Nephron progenitor cell (in vitro differentiated cells): ENCODE measurements around the gene CNTNAP5.

Source experiments
- DNase-seq: peaks from one replicate; pipeline ENCODE4 v3.0.0; 2021
- H3K27ac Mint-ChIP-seq: 2 replicates; pipeline ENCODE4 v1.8.0; 2021; ENCODE audit warnings: mild to moderate bottlenecking, moderate library complexity, mixed read lengths
- H3K27me3 Mint-ChIP-seq: 2 replicates; pipeline ENCODE4 v1.8.0; 2021; ENCODE audit warnings: mild to moderate bottlenecking, low read depth, mixed read lengths; ENCODE audit not compliant: poor library complexity
- H3K36me3 Mint-ChIP-seq: 2 replicates; pipeline ENCODE4 v1.8.0; 2021; ENCODE audit warnings: low read depth, mixed read lengths
- H3K4me1 Mint-ChIP-seq: 2 replicates; pipeline ENCODE4 v1.8.0; 2021; ENCODE audit warnings: mixed read lengths
- H3K4me3 Mint-ChIP-seq: 2 replicates; pipeline ENCODE4 v1.8.0; 2021; ENCODE audit warnings: mild to moderate bottlenecking, moderate library complexity, mixed read lengths
- H3K9me3 Mint-ChIP-seq: 2 replicates; pipeline ENCODE4 v1.8.0; 2021; ENCODE audit warnings: mild to moderate bottlenecking, moderate library complexity, mixed read lengths
- CTCF ChIP-seq: fragments of 200-600 bp; sonication (generic); IDR thresholded peaks from 2 replicates; pipeline ENCODE4 v1.5.0; 2021; ENCODE audit warnings: antibody characterized with exemption

Gene CNTNAP5

DNA sequence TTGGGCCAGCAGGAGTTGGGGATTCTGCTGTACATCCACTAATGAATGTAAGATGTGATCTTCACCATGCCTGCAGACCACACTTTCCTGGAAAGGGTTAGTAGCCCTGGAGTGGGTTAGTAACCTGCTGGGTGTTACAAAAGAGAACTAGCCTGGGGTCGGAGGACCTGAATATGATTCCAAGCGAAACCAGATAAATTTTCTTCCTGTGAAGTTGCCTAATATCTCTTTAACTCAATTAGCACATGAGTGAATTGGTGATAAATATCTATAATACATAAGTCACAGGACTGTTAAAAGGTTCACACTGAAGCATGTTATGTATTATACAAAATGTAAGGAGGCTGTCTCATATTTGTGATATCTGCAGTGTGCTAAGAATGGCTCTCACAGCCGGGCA is 291.0 kb downstream of the CNTNAP5 start:
- Mint-ChIP-seq H3K4me3 (no peak overlapping the region), H3K27me3 (no peaks in the 10 kb centered on the region), H3K9me3 (no peaks in the 10 kb centered on the region), H3K27ac (no peak overlapping the region), H3K4me1 (peaks cover 9% of the 10 kb centered on the region), H3K36me3 (no peaks in the 10 kb centered on the region)
- DNase-seq, result no peak
- no peak for TF ChIP-seq CTCF

DNA sequence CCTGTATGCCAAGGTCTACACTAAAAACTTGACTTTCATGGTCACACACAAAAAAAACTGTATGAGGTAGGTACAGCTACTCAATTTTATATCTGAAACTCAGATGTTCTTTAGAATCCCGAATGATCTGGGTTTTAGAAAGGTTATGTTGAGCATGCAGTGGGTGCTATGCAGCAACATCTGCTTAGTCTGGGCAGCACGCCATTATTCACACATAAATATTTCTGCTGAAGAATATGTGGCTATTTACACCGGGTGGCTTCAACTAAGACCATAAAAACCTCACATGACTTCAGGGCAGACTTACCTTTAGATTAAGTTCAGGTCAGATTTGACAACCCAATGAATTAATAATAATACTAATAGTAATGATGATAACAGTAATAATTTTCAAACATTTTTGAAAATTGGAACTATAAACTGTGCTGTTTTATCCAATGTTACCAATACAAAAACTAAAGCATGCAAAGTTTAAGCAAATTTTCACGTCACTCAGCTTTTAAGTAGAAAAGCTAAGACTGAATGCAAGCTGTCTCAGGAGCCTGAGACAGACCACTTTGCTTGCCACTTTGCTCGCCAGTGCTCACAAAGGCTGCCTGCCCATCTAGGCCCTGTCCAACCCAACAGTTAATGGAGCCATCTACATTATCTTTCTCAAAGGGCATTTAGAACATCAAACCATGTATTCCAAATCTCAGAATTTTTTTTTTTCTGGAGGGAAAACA is 292.0 kb downstream of the CNTNAP5 start:
- peaks cover 9% of the 10 kb centered on the region for H3K4me1 Mint-ChIP-seq
- H3K27ac Mint-ChIP-seq, result no peak overlapping the region
- no peaks in the 10 kb centered on the region for H3K9me3 Mint-ChIP-seq
- no peaks in the 10 kb centered on the region for H3K27me3 Mint-ChIP-seq
- no peak for DNase-seq
- no peak for TF ChIP-seq CTCF
- H3K4me3 Mint-ChIP-seq, result no peak overlapping the region
- no peaks in the 10 kb centered on the region for H3K36me3 Mint-ChIP-seq

- no peak overlapping the region for H3K27ac Mint-ChIP-seq
- no peaks in the 10 kb centered on the region for H3K9me3 Mint-ChIP-seq
- H3K27me3 Mint-ChIP-seq, result no peaks in the 10 kb centered on the region
- no peak for TF ChIP-seq CTCF
- H3K4me1 Mint-ChIP-seq, result peaks cover 9% of the 10 kb centered on the region
- no peaks in the 10 kb centered on the region for H3K36me3 Mint-ChIP-seq
- H3K4me3 Mint-ChIP-seq, result no peak overlapping the region
- DNase-seq, result no peak
Measured at GRCh38 chr2:124317628-124318027, 292.5 kb downstream of the CNTNAP5 start.

GRCh38 chr2:124318913-124319312 is 293.8 kb downstream of the CNTNAP5 start:
- H3K27me3 Mint-ChIP-seq, result no peaks in the 10 kb centered on the region
- H3K9me3 Mint-ChIP-seq, result no peaks in the 10 kb centered on the region
- no peak for DNase-seq
- H3K27ac Mint-ChIP-seq, result no peak overlapping the region
- peaks cover 9% of the 10 kb centered on the region for H3K4me1 Mint-ChIP-seq
- no peak for TF ChIP-seq CTCF
- no peaks in the 10 kb centered on the region for H3K36me3 Mint-ChIP-seq
- H3K4me3 Mint-ChIP-seq, result no peak overlapping the region

DNA sequence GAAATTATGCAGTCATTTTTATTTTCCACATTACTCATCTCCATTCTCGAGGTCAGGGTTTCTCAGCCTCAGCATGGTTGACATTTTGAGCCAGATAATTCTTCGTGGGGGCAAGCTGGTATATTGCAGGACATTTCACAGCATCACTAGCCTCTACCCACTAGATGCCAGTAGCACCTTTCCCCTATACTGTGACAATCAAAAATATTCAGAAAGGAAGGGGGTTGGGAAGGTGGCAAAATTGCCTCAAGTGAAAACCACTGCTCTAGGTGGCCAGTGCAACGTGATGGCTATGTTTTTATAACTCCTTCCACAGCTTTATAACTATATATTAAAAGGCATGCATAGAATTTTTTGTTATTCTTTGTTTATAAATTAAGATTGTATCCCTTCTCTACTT is 294.5 kb downstream of the CNTNAP5 start:
- no peak for DNase-seq
- Mint-ChIP-seq H3K4me1 (peaks cover 9% of the 10 kb centered on the region), H3K4me3 (no peak overlapping the region), H3K27ac (no peak overlapping the region), H3K27me3 (no peaks in the 10 kb centered on the region), H3K9me3 (no peaks in the 10 kb centered on the region), H3K36me3 (no peaks in the 10 kb centered on the region)
- TF ChIP-seq CTCF, result no peak

GRCh38 chr2:124320051-124320688 is 295.1 kb downstream of the CNTNAP5 start:
- peaks cover 9% of the 10 kb centered on the region for H3K4me1 Mint-ChIP-seq
- no peaks in the 10 kb centered on the region for H3K36me3 Mint-ChIP-seq
- no peaks in the 10 kb centered on the region for H3K27me3 Mint-ChIP-seq
- H3K27ac Mint-ChIP-seq, result peak overlapping the region; percentile 37
- no peak overlapping the region for H3K4me3 Mint-ChIP-seq
- TF ChIP-seq CTCF, result no peak
- DNase-seq, result no peak
- H3K9me3 Mint-ChIP-seq, result no peaks in the 10 kb centered on the region
